ENCODE results near the gene YBX1.
A peak's percentile ranks its signal among the peaks of the same experiment; 100 is the strongest.
"Not testable (repeated sequence)": the region's sequence is repeated elsewhere in the genome, so short reads cannot be mapped to it uniquely, and the experiment has no call there.

Gene YBX1

GRCh38 chr1:42746436-42747105, 64.4 kb downstream of the YBX1 start:
- peaks cover 29% of the 10 kb centered on the region for H3K36me3 Mint-ChIP-seq
- no peak overlapping the region for H3K4me3 Mint-ChIP-seq
- H3K27ac Mint-ChIP-seq, result no peak overlapping the region
- peaks cover under 1% of the 10 kb centered on the region for H3K9me3 Mint-ChIP-seq
- no peaks in the 10 kb centered on the region for H3K4me1 Mint-ChIP-seq
- no peak for ATAC-seq
- H3K27me3 Mint-ChIP-seq, result no peaks in the 10 kb centered on the region

GRCh38 chr1:42747125-42747524, 64.9 kb downstream of the YBX1 start:
- Mint-ChIP-seq H3K4me3 (no peak overlapping the region), H3K36me3 (peaks cover 35% of the 10 kb centered on the region), H3K9me3 (peaks cover 5% of the 10 kb centered on the region), H3K27ac (no peak overlapping the region), H3K4me1 (no peaks in the 10 kb centered on the region), H3K27me3 (no peaks in the 10 kb centered on the region)
- peak; percentile 52 for ATAC-seq

GRCh38 chr1:42748021-42748420, 65.8 kb downstream of the YBX1 start:
- H3K27me3 Mint-ChIP-seq, result no peaks in the 10 kb centered on the region
- no peak overlapping the region for H3K27ac Mint-ChIP-seq
- peaks cover 5% of the 10 kb centered on the region for H3K9me3 Mint-ChIP-seq
- peaks cover 42% of the 10 kb centered on the region for H3K36me3 Mint-ChIP-seq
- no peak overlapping the region for H3K4me3 Mint-ChIP-seq
- no peaks in the 10 kb centered on the region for H3K4me1 Mint-ChIP-seq
- no peak for ATAC-seq

- H3K36me3 Mint-ChIP-seq, result peaks cover 49% of the 10 kb centered on the region
- H3K4me1 Mint-ChIP-seq, result no peaks in the 10 kb centered on the region
- no peaks in the 10 kb centered on the region for H3K27me3 Mint-ChIP-seq
- no peak overlapping the region for H3K4me3 Mint-ChIP-seq
- no peak for ATAC-seq
- H3K9me3 Mint-ChIP-seq, result peaks cover 5% of the 10 kb centered on the region
- H3K27ac Mint-ChIP-seq, result no peak overlapping the region
Observed at GRCh38 chr1:42748461-42749410, 66.5 kb downstream of the YBX1 start.

- Mint-ChIP-seq H3K27me3 (no peaks in the 10 kb centered on the region), H3K9me3 (peaks cover 5% of the 10 kb centered on the region), H3K4me1 (no peaks in the 10 kb centered on the region), H3K27ac (no peak overlapping the region), H3K36me3 (peaks cover 61% of the 10 kb centered on the region), H3K4me3 (no peak overlapping the region)
- ATAC-seq, result no peak
Observed at GRCh38 chr1:42750041-42750440, 67.8 kb downstream of the YBX1 start.

GRCh38 chr1:42751511-42752070, 69.4 kb downstream of the YBX1 start:
- peaks cover 76% of the 10 kb centered on the region for H3K36me3 Mint-ChIP-seq
- H3K4me3 Mint-ChIP-seq, H3K27ac Mint-ChIP-seq, ATAC-seq, H3K27me3 Mint-ChIP-seq, H3K4me1 Mint-ChIP-seq, H3K9me3 Mint-ChIP-seq: not testable (repeated sequence)

- Mint-ChIP-seq H3K36me3 (peaks cover 83% of the 10 kb centered on the region), H3K27me3 (no peaks in the 10 kb centered on the region), H3K9me3 (peaks cover 5% of the 10 kb centered on the region), H3K27ac (no peak overlapping the region), H3K4me1 (peaks cover 5% of the 10 kb centered on the region), H3K4me3 (no peak overlapping the region)
- no peak for ATAC-seq
Observed at GRCh38 chr1:42752284-42752683, 70.1 kb downstream of the YBX1 start.

- H3K4me1 Mint-ChIP-seq, result peaks cover 10% of the 10 kb centered on the region
- peaks cover 5% of the 10 kb centered on the region for H3K9me3 Mint-ChIP-seq
- no peaks in the 10 kb centered on the region for H3K27me3 Mint-ChIP-seq
- no peak overlapping the region for H3K27ac Mint-ChIP-seq
- ATAC-seq, result no peak
- H3K36me3 Mint-ChIP-seq, result peaks cover 85% of the 10 kb centered on the region
- H3K4me3 Mint-ChIP-seq, result no peak overlapping the region
Observed at GRCh38 chr1:42753070-42753469, 70.9 kb downstream of the YBX1 start.
